CD1c-positive myeloid dendritic cell (primary cell): ENCODE data around the gene AQP11.

Experiments
- DNase-seq: peaks from one replicate; pipeline ENCODE4 v3.0.0-alpha.2; 2016; ENCODE audit errors: extremely low spot score

The AQP11 gene

GRCh38 chr11:77592727-77593126 lies 3.0 kb downstream of the AQP11 start:
- DNase-seq, result no peak

GRCh38 chr11:77593883-77594282 lies 4.1 kb downstream of the AQP11 start:
- no peak for DNase-seq

GRCh38 chr11:77596626-77597025 lies 6.9 kb downstream of the AQP11 start:
- DNase-seq, result no peak

GRCh38 chr11:77598195-77598594 lies 8.4 kb downstream of the AQP11 start:
- no peak for DNase-seq

DNA sequence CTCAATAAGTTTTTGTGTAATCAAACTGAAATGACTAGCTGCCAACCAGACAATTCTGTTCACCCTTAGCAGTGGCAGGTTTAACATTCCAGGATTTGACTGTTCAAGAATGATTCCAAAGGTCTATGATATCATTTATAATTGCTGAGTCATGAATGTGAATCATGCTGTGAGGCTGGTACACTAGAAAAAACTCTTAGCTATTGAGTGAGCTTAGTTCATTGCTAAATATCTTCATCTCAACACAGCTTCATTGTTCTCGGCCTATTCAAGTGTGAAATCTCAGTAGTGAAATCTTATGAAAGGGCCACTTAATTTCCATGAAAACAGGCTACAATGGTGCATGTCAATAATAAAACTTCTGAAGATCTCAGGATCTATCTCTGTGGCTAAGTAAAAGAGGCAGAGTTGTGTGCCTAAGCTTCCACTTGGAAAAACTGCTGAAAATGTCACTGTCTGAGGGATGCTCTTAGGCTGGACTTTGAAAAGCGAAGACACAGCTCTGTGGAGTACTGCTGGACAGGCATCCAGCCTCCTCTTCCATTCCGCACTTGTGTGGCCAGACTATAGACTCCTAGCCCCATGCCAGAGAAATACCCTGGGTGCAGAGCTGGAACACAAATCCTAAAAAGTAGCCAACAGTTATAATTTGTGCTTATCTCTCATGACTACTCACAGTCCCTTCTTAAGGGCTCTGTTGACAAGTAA lies 12.8 kb downstream of the AQP11 start:
- no peak for DNase-seq

GRCh38 chr11:77604281-77604680 lies 14.5 kb downstream of the AQP11 start:
- no peak for DNase-seq

GRCh38 chr11:77609234-77609633 lies 19.5 kb downstream of the AQP11 start:
- DNase-seq, result no peak

GRCh38 chr11:77611921-77612320 lies 22.2 kb downstream of the AQP11 start:
- no peak for DNase-seq

DNA sequence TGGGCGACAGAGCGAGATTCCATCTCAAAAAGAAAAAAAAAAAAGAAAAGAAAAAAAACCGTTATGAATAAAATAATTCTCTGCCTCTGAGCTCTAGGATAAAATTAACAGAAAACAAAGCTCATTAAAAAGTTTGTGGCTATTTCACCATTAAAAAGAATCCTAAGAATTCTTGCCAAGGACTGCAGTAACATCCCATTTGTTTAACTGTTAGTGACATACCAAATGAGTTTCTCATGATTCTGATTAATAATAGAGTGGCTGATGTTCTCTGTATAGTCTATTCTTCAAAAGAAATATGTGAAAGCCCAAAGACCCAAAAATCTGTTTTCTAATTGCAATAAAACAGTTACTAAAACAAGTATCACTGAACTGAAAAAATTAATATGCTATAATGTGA lies 28.1 kb downstream of the AQP11 start:
- no peak for DNase-seq

GRCh38 chr11:77619576-77620198 lies 29.9 kb downstream of the AQP11 start:
- DNase-seq, result peak; percentile 58

DNA sequence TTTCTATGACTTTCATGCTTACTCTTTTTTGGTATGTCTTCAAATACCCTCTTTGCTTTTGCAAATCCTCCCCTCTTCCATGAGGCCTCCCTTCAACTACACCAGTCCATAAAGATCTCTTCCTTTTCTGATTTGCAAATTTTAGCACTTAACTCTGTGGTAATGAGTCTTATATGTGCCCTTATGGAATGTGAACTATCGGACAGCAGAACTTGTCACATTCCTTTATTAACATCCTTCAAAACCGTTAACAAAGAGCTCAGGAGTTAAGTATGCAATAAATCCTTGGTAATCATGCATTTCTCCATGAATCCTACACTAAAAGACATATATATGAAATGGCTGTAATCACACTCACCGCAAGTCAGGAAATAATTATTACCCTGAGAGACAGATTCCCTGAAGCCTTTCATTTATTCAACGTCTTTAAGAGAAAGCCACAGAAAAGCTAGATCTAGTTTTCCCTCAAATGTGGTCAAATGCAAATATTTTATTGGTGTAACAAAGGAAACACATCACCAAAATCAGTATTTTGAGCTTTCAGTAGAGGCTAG lies 40.5 kb downstream of the AQP11 start:
- no peak for DNase-seq

DNA sequence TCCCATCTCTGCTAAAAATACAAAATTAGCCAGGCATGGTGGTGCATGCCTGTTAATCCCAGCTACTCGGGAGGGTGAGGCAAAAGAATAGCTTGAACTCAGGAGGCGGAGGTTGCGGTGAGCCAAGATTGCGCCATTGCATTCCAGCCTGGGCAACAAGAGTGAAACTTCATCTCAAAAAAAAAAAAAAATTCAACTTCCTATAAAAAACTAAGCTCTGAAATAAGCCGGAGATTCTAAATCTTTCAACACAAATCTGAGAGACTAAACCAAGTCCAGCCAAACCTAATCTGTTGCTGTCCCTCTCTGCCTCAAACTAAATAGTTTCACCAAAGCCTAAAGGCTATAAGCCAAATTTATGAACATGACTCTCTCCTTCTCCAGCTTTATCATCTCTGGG lies 44.2 kb downstream of the AQP11 start:
- peak; percentile 51 for DNase-seq

DNA sequence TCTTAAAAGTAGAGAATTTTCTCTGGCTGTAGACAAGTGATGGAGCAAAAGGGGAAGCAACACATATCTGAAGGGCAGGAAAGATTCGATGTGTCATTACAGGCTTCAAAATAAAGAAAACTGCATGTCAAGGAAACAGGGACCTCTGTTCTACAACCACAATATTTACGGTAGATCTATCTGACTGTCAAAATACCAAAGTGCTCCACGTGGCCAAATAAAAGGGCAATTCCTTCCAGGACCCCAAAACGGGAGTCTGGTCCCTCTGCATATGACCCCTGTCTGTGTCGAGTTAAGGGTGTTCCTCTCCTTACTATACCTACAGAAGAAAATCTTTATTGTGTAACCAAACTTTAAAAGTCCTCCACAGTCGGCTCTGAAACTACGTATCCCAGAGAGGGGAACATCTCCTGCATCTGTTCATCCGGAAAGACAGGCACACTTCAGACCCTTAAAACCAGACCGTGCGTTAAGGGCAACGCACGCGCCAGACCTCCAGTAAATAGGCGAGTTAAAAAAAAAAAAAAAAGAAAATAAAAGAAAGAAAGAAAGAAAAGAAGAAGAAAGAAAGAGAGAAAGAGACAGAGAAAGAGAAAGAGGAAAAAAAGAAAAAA lies 47.1 kb downstream of the AQP11 start:
- DNase-seq, result peak; percentile 42

- DNase-seq, result peak; percentile 90
Observed at GRCh38 chr11:77637345-77638165, 47.8 kb downstream of the AQP11 start, which contains the start of gene CLNS1A. CLNS1A (minus strand) TSS chr11:77637794; CDS start chr11:77637714, 80 bp downstream.

- DNase-seq, result no peak
Observed at GRCh38 chr11:77642228-77642627, 52.5 kb downstream of the AQP11 start.

GRCh38 chr11:77644887-77645286 lies 55.1 kb downstream of the AQP11 start:
- DNase-seq, result no peak

DNA sequence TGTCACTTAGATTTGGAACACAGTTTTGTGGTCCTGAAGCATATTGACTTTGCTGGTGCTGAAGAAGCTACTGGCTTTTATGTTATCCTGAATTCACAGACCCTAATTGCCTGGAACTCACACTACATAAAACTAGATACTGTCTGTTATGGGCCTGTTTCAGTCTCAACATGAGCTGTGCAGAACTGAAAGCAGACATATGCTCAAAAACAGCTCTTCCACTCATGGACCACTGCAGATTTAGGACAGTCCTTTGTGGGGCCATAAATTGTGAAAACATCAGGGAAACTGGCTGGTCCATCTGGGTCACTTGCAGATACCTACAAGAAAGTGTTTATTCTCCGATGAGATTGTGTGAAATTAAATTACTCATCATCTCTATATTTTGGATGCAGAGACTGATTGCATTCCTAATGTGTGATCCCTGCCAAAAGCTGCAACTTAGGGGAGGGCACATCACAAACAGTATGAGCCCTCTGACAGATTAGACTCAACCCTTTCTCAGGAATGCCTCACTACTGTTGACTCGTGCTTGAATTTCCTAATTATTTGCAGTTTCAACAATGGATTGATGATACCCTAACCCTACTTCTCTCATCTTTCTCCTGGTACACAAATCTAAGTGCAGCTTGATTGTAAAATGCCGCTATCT lies 58.0 kb downstream of the AQP11 start:
- DNase-seq, result no peak

DNA sequence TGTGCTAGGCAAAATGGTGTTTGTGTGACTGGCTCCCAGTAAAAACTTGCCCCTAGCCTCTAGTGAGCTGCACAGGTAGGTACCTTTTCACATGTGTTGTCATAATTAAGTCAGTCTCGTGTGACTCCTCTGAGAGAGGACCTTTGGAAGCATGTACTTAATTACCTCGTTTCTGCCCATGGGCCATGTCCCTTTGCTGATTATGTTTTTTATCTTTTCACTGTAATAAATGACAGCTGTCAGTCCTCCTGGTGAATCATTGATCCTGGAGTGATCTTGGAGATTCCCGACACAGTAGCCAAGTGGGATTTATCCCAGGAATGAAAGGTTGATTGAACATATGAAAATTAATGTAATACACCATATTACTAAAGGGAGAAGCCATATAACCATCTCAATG lies 60.4 kb downstream of the AQP11 start:
- DNase-seq, result no peak

DNA sequence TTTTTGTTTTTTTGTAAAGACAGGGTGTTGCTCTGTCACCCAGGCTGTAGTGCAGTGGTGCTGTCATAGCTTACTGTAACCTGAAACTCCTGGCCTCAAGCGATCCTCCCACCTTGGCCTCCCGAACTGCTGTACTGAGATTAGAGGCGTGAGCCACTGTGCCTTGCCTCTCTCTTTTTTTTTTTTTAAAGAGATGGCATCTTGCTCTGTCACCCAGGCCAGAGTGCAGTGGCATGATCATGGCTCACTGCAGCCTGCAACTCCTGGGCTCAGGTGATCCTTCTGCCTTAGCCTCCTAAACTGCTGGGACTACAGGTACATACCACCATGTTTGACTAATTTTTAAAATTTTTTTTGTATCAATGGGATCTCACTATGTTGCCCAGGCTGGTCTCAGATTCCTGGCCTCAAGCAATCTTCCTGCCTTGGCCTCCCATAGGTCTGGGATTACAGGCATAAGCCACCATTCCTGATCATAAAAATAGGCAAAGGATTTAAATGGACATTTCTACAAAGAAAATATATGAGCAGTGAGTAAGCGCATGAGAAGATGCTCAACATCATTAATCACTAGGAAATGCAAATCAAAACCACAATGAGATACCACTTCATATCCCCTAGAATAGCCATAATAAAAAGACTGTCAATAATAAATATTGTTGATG lies 65.1 kb downstream of the AQP11 start:
- DNase-seq, result no peak

- DNase-seq, result no peak
Observed at GRCh38 chr11:77656362-77656761, 66.6 kb downstream of the AQP11 start.
